ENCODE data around the gene FAM110D. TPM values are rescaled to one million over a fixed set of nuclear protein-coding genes. Genes with fewer than 3 reads are reported as not detected.

The FAM110D gene
- total RNA-seq, 2 experiments from 2014 or later: not detected

- no peak for ATAC-seq
- H3K4me3 Mint-ChIP-seq: no peak overlapping the region
- H3K27me3 Mint-ChIP-seq (ENCODE audit: low read depth): peaks cover 6% of the 10 kb centered on the region
- peaks cover 20% of the 10 kb centered on the region for H3K4me1 Mint-ChIP-seq (ENCODE audit: low read depth)
- H3K9me3 Mint-ChIP-seq (ENCODE audit: insufficient read depth): no peaks in the 10 kb centered on the region
- no peak for DNase-seq
- no peak overlapping the region for H3K27ac Mint-ChIP-seq
- POLR2A ChIA-PET: no interaction called here
- CTCF ChIA-PET: interaction anchor here (1.5 kb wide), 1 partner anchor 52 kb away, joined by 3 read pairs; no protein-coding TSS in a partner anchor
- H3K36me3 Mint-ChIP-seq (ENCODE audit: low read depth): no peaks in the 10 kb centered on the region
Measured at GRCh38 chr1:26197301-26197700, 38.4 kb downstream of the FAM110D start.

DNA sequence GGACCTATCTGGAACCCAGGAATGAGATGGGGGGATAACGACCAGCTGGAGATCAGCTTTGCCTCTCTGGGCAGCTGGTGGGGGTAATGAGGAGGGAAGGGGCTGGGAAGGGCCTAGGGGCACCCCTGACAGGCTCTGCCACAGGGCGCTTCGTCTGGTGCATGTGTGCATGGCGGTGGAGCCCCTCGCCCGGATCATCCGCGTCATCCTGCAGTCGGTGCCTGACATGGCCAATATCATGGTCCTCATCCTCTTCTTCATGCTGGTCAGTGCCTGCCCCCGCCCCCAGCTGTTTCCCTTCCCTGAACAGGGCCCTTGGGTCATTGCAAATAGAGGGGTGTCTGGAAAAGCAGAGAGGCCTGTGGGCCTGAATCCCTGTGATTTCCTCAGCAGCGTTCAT lies 38.9 kb downstream of the FAM110D start:
- no peak for DNase-seq
- ATAC-seq: no peak
- ChIA-PET POLR2A (no interaction called here), CTCF (interaction anchor here (1.5 kb wide), 1 partner anchor 53 kb away, joined by 3 read pairs; no protein-coding TSS in a partner anchor)
- Mint-ChIP-seq H3K4me3 (no peak overlapping the region), H3K27ac (no peak overlapping the region), H3K36me3 (ENCODE audit: low read depth) (no peaks in the 10 kb centered on the region), H3K27me3 (ENCODE audit: low read depth) (peaks cover 6% of the 10 kb centered on the region), H3K9me3 (ENCODE audit: insufficient read depth) (no peaks in the 10 kb centered on the region), H3K4me1 (ENCODE audit: low read depth) (peaks cover 25% of the 10 kb centered on the region)

DNA sequence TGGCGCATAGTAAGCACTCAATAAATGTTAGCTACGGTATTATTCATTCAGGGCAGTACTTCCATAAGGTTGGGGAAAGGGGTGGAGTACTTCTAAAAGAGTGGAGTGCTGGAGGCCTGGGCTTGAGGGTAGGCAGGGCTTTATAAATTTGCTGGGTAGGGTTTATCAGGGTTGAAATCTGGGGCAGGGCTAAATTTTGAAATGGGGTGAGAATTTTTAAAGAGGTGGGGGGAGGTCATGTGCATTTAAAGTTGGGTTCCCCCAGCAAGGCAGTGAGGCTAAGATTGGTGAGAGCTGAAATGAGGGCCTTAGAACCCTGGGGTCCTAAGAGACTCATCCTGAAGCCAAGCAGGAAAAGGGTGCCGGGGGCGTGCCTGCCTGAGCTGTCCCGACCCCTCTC lies 41.5 kb downstream of the FAM110D start:
- Mint-ChIP-seq H3K27me3 (ENCODE audit: low read depth) (peaks cover 4% of the 10 kb centered on the region), H3K36me3 (ENCODE audit: low read depth) (no peaks in the 10 kb centered on the region), H3K4me1 (ENCODE audit: low read depth) (peaks cover 37% of the 10 kb centered on the region), H3K9me3 (ENCODE audit: insufficient read depth) (no peaks in the 10 kb centered on the region), H3K4me3 (no peak overlapping the region), H3K27ac (peak overlapping the region; percentile 47)
- POLR2A ChIA-PET: no interaction called here
- CTCF ChIA-PET: interaction anchor here (2.1 to 2.4 kb wide), 2 partner anchors 31 to 34 kb away, joined by 7 to 9 read pairs; partner anchors contain the start of genes C1orf232, CEP85 and ZNF593
- DNase-seq: no peak
- no peak for ATAC-seq

DNA sequence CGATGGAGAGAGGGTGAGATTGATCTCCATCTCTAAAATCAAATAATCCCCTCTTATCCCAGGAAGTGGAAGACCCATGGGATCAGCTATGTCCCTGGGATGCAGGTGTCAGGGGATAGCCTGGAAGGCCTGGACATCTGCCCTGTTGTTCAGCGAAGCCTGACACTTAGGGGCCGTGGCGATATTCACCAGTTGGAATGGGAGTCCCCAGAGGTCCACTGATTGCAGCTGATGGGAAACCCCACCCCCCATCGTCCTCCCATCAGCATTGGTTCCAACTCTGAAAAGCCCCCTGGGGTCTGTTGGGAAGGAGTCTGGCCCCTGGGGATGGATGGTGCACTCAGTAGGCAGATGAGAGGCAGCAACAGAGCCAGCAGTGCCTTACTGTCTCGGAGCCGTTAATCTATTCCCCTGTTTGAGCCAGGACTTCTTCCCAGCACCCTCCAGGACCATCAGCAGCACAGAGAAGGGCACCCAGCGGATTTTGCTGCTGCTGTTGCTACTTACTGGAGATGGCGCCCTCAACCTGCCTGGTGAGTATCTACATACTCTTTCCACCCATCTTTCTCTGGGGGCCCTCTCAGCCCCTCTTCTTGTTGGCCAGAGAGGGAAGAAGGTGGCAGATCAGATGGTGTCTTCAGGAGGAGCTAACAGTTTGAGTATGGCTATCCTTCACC lies 44.9 kb downstream of the FAM110D start:
- ATAC-seq (no peak), DNase-seq (no peak)
- H3K9me3 Mint-ChIP-seq (ENCODE audit: insufficient read depth): no peaks in the 10 kb centered on the region
- ChIA-PET POLR2A (no interaction called here), CTCF (interaction anchor here (0.7 to 4.2 kb wide), 10 partner anchors 12 to 214 kb away, joined by 3 to 34 read pairs (median 4); partner anchors contain the start of genes CD52, CEP85, ZNF593 and ZNF683)
- no peak overlapping the region for H3K4me3 Mint-ChIP-seq
- no peak overlapping the region for H3K27ac Mint-ChIP-seq
- peaks cover 37% of the 10 kb centered on the region for H3K4me1 Mint-ChIP-seq (ENCODE audit: low read depth)
- H3K27me3 Mint-ChIP-seq (ENCODE audit: low read depth): peaks cover 4% of the 10 kb centered on the region
- H3K36me3 Mint-ChIP-seq (ENCODE audit: low read depth): no peaks in the 10 kb centered on the region

DNA sequence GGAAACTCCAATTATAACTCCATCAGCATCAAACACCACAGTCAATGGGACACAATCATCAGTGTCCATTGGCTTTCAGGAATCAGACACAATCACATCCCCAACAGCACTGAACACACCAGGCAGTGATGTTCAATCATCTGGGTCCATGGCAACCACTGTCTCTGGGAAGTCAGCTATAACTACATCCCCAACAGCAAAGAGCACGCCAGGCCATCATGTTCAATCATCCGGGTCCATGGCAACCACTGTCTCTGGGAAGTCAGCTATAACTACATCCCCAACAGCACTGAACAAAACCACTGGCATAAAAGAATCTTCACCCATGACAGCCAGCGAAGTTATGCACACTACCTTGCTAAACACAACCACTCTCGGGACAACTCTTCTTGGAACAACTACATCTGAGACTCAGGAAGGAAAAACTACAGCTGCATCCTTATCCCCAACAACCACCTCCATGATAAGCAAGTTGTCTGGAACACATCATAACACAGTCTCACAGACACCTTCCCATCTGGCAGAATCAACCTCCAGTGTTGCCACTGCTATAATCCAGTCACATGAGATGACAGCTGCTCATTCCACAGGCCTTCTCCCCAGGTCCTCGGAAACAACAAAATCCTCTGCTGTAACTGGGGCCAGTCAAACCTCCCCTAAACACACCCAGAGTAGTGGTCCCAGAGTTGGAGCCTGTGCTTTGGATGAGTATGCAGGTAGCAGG lies 51.4 kb downstream of the FAM110D start:
- ATAC-seq: no peak
- Mint-ChIP-seq H3K4me1 (ENCODE audit: low read depth) (no peaks in the 10 kb centered on the region), H3K27me3 (ENCODE audit: low read depth) (peaks cover 15% of the 10 kb centered on the region), H3K27ac (no peak overlapping the region), H3K4me3 (no peak overlapping the region), H3K36me3 (ENCODE audit: low read depth) (no peaks in the 10 kb centered on the region), H3K9me3 (ENCODE audit: insufficient read depth) (no peaks in the 10 kb centered on the region)
- DNase-seq: no peak
- ChIA-PET POLR2A (no interaction called here), CTCF (interaction anchor here (0.7 to 2.8 kb wide), 5 partner anchors 14 to 181 kb away, joined by 3 to 19 read pairs (median 3); partner anchors contain the start of gene CEP85)

DNA sequence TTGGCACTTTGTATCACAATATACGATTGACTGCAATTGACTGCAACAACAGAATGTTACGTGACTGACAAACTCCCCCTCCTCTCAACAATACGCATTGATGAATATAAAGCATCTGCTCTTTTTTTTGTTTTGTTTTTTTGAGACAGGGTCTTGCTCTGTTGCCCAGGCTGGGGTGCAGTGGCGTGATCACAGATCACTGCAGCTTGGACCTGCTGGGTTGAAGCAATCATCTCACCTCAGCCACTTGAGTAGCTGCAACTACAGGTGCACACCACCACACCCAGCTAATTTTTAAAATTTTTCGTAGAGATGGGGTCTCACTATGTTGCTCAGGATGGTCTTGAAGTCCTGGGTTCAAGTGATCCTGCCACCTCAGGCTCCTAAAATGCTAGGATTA lies 53.8 kb downstream of the FAM110D start:
- CTCF ChIA-PET: interaction anchor here (1.0 to 1.4 kb wide), 2 partner anchors 21 to 43 kb away, joined by 3 to 9 read pairs; partner anchors contain the start of genes CEP85 and ZNF593
- DNase-seq: no peak
- peaks cover 15% of the 10 kb centered on the region for H3K27me3 Mint-ChIP-seq (ENCODE audit: low read depth)
- H3K27ac Mint-ChIP-seq: no peak overlapping the region
- no peak overlapping the region for H3K4me3 Mint-ChIP-seq
- no peaks in the 10 kb centered on the region for H3K9me3 Mint-ChIP-seq (ENCODE audit: insufficient read depth)
- POLR2A ChIA-PET: no interaction called here
- ATAC-seq: no peak
- H3K36me3 Mint-ChIP-seq (ENCODE audit: low read depth): no peaks in the 10 kb centered on the region
- H3K4me1 Mint-ChIP-seq (ENCODE audit: low read depth): no peaks in the 10 kb centered on the region

DNA sequence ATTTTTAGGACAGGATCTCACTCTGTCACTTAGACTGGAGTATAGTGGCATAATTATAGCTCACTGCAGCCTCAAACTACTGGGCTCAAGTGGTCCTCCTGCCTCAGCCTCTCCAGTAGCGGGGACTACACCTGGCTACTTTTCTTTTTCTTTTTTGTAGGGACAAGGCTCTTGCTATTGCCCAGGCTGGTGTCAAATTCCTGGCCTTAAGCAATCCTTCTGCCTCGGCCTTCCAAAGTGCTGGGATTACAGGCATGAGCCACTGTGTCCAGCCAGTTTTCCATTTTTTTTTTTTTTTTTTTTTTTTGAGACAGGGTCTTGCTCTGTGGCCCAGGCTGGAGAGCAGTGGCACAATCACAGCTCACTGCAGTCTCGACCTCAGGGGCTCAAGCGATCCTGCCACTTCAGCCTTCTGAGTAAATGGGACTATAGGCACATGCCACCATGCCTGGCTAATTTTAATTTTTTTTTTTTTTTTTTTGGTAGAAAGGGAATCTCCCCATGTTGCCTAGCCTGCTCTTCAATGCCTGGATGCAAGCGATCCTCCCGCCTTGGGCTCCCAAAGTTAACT lies 54.5 kb downstream of the FAM110D start:
- no peak overlapping the region for H3K27ac Mint-ChIP-seq
- H3K9me3 Mint-ChIP-seq (ENCODE audit: insufficient read depth): no peaks in the 10 kb centered on the region
- CTCF ChIA-PET: interaction anchor here (0.5 to 1.9 kb wide), 4 partner anchors 20 to 256 kb away, joined by 3 to 9 read pairs (median 4); partner anchors contain the start of genes CEP85 and ZNF593
- no peak for ATAC-seq
- no peaks in the 10 kb centered on the region for H3K36me3 Mint-ChIP-seq (ENCODE audit: low read depth)
- no peaks in the 10 kb centered on the region for H3K4me1 Mint-ChIP-seq (ENCODE audit: low read depth)
- no peak for DNase-seq
- peaks cover 15% of the 10 kb centered on the region for H3K27me3 Mint-ChIP-seq (ENCODE audit: low read depth)
- POLR2A ChIA-PET: no interaction called here
- H3K4me3 Mint-ChIP-seq: no peak overlapping the region

Other genes starting within 250 kb of the FAM110D start
- 10 to 100 TPM in 1 of 2 experiments, 1 to 10 TPM in 1; 9.1 to 10.9 TPM for gene PAFAH2, start 161.0 kb upstream of the FAM110D start, total RNA-seq
- gene EXTL1, start 137.3 kb upstream of the FAM110D start, total RNA-seq: not detected
- gene SLC30A2, start 113.0 kb upstream of the FAM110D start, total RNA-seq: not detected
- gene TRIM63, start 91.4 kb upstream of the FAM110D start, total RNA-seq: under 1 TPM in 1 of 2 experiments, not detected in 1; 0.23 TPM
- gene PDIK1L, start 47.3 kb upstream of the FAM110D start, total RNA-seq: 10 to 100 TPM; 21.3 to 25.4 TPM
- not detected for gene C1orf232, start 9.9 kb downstream of the FAM110D start, total RNA-seq
- gene ZNF593, start 10.8 kb downstream of the FAM110D start, total RNA-seq: 10 to 100 TPM; 28.4 to 31.1 TPM
- gene ZNF593OS, start 12.8 kb downstream of the FAM110D start, total RNA-seq: not detected
- 1 to 10 TPM; 1.4 to 2.2 TPM for gene CNKSR1, start 18.4 kb downstream of the FAM110D start, total RNA-seq
- not detected for gene CATSPER4, start 31.5 kb downstream of the FAM110D start, total RNA-seq
- 10 to 100 TPM; 48.7 to 49.1 TPM for gene CEP85, start 75.1 kb downstream of the FAM110D start, total RNA-seq
- 100 to 1,000 TPM; 795 to 814 TPM for gene SH3BGRL3, start 121.0 kb downstream of the FAM110D start, total RNA-seq
- 10 to 100 TPM; 34.4 to 40.9 TPM for gene UBXN11, start 147.6 kb downstream of the FAM110D start, total RNA-seq
- 1,000 to 10,000 TPM; 1,112 to 1,180 TPM for gene CD52, start 158.9 kb downstream of the FAM110D start, total RNA-seq
- 1 to 10 TPM; 7.6 to 8.7 TPM for gene CRYBG2, start 195.1 kb downstream of the FAM110D start, total RNA-seq
- gene ZNF683, start 213.7 kb downstream of the FAM110D start, total RNA-seq: 10 to 100 TPM; 24.0 to 26.6 TPM

Data from activated CD8-positive, alpha-beta T cell treated with anti-CD3 and anti-CD28 coated beads, Interleukin-2, amount 10 ng/mL, durations not matched to agents 7 days and 5 days (primary cell).